ENCODE results near the gene B4GALT2. TPM values are rescaled to one million over a fixed set of nuclear protein-coding genes. Genes with fewer than 3 reads are reported as not detected.
A peak's percentile ranks its signal among the peaks of the same experiment; 100 is the strongest.

B4GALT2 gene
- total and polyA plus RNA-seq, 9 of the 15 experiments (the other 6 are each of a cell fraction or from before 2014, with no cell fraction given) = 1.3 to 86.8 (median 43.8) TPM

GRCh38 chr1:43974443-43975248 is 4.4 kb upstream of the B4GALT2 start, which contains the start of gene ATP6V0B (continued):
- TF ChIP-seq, protein P1, sequence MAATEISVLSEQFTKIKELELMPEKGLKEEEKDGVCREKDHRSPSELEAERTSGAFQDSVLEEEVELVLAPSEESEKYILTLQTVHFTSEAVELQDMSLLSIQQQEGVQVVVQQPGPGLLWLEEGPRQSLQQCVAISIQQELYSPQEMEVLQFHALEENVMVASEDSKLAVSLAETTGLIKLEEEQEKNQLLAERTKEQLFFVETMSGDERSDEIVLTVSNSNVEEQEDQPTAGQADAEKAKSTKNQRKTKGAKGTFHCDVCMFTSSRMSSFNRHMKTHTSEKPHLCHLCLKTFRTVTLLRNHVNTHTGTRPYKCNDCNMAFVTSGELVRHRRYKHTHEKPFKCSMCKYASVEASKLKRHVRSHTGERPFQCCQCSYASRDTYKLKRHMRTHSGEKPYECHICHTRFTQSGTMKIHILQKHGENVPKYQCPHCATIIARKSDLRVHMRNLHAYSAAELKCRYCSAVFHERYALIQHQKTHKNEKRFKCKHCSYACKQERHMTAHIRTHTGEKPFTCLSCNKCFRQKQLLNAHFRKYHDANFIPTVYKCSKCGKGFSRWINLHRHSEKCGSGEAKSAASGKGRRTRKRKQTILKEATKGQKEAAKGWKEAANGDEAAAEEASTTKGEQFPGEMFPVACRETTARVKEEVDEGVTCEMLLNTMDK (IDR thresholded peaks at IDR 0.05; ENCODE audit: borderline replicate concordance, insufficient read depth, low read depth, low read length, poor library complexity, severe bottlenecking) = peak; percentile 61
- no peak for TF ChIP-seq HES1 (IDR thresholded peaks at IDR 0.05; ENCODE audit: low read depth)
- peak; percentile 43; the same call in 1 of the 2 replicates for TF ChIP-seq FOXJ2 (tag; IDR thresholded peaks at IDR 0.05)
- TF ChIP-seq SMARCB1 (IDR thresholded peaks at IDR 0.05; ENCODE audit: insufficient read length, low read depth) = no peak
- TF ChIP-seq ZNF699 (CRISPR knock-in tag; IDR thresholded peaks at IDR 0.05; ENCODE audit: insufficient replicate concordance) = no peak
- TF ChIP-seq ZNF133 (CRISPR knock-in tag; IDR thresholded peaks at IDR 0.05) = no peak
- TF ChIP-seq TCF7 (IDR thresholded peaks at IDR 0.05; ENCODE audit: borderline replicate concordance) = no peak
- no peak for TF ChIP-seq HDAC6 (IDR thresholded peaks at IDR 0.05; ENCODE audit: low read depth, low read length)
- no peak for TF ChIP-seq CHD1 (IDR thresholded peaks at IDR 0.05; ENCODE audit: low read length)
- no peak for TF ChIP-seq ZEB2 (IDR thresholded peaks at IDR 0.05)
- no peak for TF ChIP-seq ZNF830 (CRISPR knock-in tag; IDR thresholded peaks at IDR 0.05)
- TF ChIP-seq CBX8 (IDR thresholded peaks at IDR 0.05; ENCODE audit: borderline replicate concordance, extremely low read depth, low read depth, low read length, poor library complexity, severe bottlenecking) = no peak
- no peak for TF ChIP-seq NEUROD1 (IDR thresholded peaks at IDR 0.05; ENCODE audit: borderline replicate concordance, low read depth, low read length, partially characterized antibody)
- TF ChIP-seq HNRNPUL1 (IDR thresholded peaks at IDR 0.05; ENCODE audit: low read length) = no peak
- no peak for TF ChIP-seq POLR3G (IDR thresholded peaks at IDR 0.05; ENCODE audit: extremely low read depth, insufficient read length, insufficient replicate concordance)
- TF ChIP-seq NFRKB (IDR thresholded peaks at IDR 0.05; ENCODE audit: low read depth) = peak; percentile 51; the same call in 1 of the 2 replicates
- TF ChIP-seq PTBP1 (IDR thresholded peaks at IDR 0.05; ENCODE audit: low read depth, low read length) = no peak
- TF ChIP-seq ZNF551 (CRISPR knock-in tag; IDR thresholded peaks at IDR 0.05) = no peak
- no peak for TF ChIP-seq WHSC1 (IDR thresholded peaks at IDR 0.05; ENCODE audit: low read length)
- TF ChIP-seq TGIF2 (CRISPR knock-in tag; IDR thresholded peaks at IDR 0.05) = no peak
- TF ChIP-seq ILF3 (IDR thresholded peaks at IDR 0.05; ENCODE audit: borderline replicate concordance) = no peak
- TF ChIP-seq KAT7 (CRISPR knock-in tag; IDR thresholded peaks at IDR 0.05; ENCODE audit: borderline replicate concordance) = no peak
- TF ChIP-seq GABPB2 (CRISPR knock-in tag; conservative IDR thresholded peaks at IDR 0.05) = no peak
- TF ChIP-seq, protein P2, sequence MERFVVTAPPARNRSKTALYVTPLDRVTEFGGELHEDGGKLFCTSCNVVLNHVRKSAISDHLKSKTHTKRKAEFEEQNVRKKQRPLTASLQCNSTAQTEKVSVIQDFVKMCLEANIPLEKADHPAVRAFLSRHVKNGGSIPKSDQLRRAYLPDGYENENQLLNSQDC (CRISPR knock-in tag; IDR thresholded peaks at IDR 0.05) = no peak; the same call in 1 of the 2 replicates
- TF ChIP-seq HDAC3 (IDR thresholded peaks at IDR 0.05; ENCODE audit: borderline replicate concordance, partially characterized antibody) = no peak
- TF ChIP-seq HCFC1 (IDR thresholded peaks at IDR 0.05; ENCODE audit: low read depth, low read length) = peak; percentile 99
- no peak for TF ChIP-seq ZSCAN29 (IDR thresholded peaks at IDR 0.05)
- TF ChIP-seq MBD2 (IDR thresholded peaks at IDR 0.05; ENCODE audit: borderline replicate concordance, low read depth) = peak; percentile 71; the same call in 1 of the 2 replicates

Data from K562 (cell line).